Stimulated activated CD8-positive, alpha-beta memory T cell treated with anti-CD3 and anti-CD28 coated beads, Interleukin-12 subunit alpha, Interleukin-12 subunit beta, amount 100 ng/mL, for 24 hours (primary cell): ENCODE data around the gene SOBP.

Experiments
- DNase-seq: peaks from one replicate; pipeline ENCODE4 v3.0.0-alpha.2; 2020; ENCODE audit errors: extremely low read depth

Gene SOBP

GRCh38 chr6:107638493-107638892, 148.6 kb downstream of the SOBP start:
- no peak for DNase-seq

DNA sequence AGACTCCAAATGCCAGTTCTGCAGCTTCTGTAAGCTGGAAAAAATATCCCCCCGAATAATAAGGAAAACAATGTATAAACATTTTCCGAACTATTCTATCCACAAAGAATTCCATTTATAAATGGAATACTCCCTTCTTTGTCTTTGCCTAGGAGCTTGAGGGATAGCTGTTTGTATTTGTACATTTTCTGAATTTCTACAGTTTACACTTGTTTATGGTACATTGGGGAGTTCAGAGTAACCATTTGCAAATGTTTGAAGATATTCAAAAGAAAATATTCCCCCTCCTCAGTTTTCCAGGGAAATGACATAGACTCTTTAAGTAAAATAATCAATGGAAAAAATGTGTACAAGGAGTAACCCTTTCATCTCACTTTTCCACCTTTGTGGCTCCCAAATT, 149.6 kb downstream of the SOBP start:
- no peak for DNase-seq

DNA sequence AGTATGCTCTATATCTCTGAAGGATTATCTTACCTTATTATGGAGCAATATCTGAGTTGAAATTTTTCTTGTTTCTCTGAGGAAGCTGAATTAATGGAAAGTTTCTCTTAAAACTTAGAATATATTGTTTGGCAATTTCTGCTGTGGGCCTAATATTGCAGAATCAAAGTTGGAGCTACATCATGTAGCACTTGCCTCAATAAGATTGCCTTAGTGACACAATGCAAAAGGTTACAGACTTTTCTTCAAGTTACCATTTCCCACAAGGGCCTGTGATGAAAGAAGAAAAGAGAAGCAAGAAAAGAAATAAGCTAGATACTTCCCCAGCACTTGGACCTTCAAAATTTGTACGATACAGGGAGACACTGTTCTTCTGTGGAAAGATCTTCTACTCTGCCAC, 151.2 kb downstream of the SOBP start:
- DNase-seq, result no peak

- DNase-seq, result no peak
These were observed 151.6 kb downstream of the SOBP start for GRCh38 chr6:107641500-107641941.

DNA sequence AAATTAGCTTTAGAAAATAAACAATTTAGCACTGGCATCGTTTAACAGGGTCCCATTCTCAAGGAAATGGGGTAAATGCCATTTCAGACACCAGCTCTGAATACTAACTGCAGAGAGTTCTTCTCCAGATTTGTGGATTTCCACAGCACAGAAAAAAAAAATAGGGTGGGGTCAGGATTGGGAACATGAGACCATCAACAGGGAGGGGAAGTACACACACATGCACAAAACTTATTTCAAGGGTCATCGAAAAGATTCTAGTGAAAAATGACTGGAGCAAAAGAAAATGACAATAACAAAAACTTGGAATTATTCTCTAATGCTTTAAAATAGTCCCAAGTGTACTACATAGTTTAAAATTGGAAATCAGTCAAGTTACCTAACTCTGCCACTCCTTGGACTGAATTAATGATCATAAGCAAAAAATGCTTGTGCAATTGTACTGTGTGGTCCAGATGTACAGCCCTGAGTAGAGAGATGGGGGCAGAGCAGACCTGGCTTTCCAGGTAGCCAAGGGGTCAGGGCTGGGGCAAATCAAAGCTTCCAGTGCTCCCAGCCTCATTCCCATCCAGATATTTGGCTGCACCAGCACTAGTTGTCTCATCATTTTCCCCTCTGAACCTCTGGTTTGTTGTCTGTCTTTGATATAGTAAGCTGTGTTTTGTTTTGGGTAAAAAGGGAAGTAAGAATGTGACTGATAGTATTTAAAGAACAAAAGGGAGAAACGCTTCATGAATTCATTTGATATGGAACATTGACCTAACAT, 152.4 kb downstream of the SOBP start:
- DNase-seq, result no peak

DNA sequence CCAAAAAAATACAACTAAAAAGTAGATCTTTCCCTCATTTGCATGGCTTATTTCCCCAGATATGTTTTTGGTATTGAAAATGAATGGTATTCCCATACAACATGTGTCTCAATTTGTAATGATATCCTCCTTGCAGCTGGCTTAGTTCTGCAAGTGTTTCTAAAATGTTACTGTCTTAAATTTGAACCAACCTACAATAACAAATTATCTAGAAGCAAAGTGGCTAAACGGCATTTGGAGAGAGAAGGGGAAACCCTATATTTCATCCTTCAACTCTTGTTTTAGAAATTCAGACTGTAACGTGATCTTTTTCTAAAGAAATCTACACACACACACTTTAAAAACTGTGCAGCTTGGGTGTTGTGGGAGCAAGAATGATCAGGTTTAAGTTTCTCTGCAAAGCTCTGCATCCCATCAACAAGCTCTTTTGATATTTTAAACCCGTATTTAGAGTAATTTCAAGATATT, 153.0 kb downstream of the SOBP start:
- no peak for DNase-seq

DNA sequence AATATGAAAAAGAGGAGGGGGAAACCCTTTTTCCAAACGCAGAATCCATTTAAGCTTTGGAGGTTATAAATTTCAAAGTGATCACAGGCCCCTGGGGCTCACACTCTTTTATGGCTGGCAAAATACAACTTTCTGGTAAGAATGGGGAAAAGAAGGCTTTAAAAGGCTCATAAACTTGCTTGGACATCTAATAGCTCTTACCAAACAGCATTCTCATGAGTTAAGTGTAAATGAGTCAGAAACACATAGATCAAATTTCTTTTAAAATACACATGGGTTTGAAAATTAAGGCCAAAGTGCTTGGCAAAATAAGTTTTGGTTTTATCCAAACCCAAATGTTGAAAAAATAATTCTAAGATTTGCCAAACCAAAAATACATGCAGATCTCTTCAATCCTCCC, 154.6 kb downstream of the SOBP start:
- no peak for DNase-seq

- no peak for DNase-seq
These were observed 155.8 kb downstream of the SOBP start for GRCh38 chr6:107645740-107646139.

- no peak for DNase-seq
These were observed 156.3 kb downstream of the SOBP start for GRCh38 chr6:107646176-107646575.

- no peak for DNase-seq
These were observed 157.0 kb downstream of the SOBP start for GRCh38 chr6:107646776-107647438.

DNA sequence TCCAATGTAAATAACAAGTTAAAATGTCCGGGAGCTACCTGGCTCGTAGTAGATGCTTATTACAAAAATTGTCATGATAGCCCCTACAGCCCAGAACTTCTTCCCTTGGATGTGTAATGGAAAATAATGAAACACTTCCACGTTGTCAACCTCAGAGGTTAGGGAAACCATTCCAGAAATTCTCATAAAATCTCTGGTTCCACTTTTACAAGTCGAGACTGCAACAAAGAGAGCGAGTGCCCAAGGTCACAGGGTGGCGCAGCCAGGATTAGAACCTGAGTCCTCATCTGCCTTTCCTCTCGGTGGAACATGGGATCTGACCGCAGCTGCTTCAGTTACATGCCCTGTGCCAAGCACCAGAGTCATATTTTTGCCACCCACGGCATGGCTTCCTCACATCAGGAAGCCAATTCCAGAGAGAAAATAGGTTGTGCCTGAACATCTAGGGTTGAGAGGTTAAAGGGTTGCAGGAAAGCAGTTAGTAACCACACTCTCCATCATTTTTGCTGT, 157.6 kb downstream of the SOBP start:
- no peak for DNase-seq

GRCh38 chr6:107648983-107649382, 159.1 kb downstream of the SOBP start:
- DNase-seq, result no peak

DNA sequence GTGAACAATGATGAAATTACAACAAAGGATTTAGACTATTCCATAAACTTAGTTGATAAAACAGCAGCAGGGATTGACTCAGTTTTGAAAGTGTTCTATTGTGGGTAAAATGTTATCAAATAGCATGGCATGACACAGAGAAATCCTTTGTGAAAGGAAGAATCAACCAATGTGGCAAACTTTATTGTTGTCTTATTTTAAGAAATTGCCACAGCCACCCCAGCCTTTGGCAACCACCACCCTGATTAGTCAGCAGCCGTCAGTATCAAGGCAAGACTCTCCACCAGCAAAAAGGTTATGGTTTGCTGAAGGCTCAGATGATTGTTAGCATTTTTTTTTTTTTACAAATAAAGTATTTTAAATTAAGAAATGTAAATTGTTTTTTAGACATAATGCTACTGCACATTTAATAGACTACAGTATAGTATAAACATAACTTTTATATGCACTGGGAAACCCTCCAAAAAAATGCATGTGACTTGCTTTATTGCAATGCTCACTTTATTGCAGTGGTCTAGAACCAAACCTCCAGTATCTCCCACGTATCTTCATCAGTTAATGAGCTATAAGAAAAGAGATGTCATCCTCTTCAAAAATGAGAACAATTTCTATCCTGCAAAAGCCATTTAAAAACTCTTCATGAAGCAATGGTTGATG, 162.7 kb downstream of the SOBP start:
- DNase-seq, result no peak

DNA sequence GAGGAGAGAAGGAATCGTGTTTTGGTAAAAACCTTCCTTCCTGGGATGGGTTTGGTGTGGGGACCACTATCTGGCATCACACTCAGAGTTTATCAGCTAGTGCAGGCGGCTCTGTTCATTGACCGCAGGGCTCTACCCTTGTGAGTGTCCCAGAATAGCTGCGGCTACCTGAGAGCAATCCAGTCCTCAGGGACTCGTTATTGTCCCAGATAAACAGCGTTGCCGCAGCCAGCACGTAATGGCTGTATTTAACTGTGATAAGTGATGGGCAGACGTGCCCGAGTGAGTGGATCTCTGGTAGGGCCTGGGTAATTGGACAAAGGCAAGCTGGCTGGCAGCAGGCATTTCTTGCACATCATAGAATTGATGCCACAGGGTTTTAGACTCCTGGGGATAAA, 163.3 kb downstream of the SOBP start:
- no peak for DNase-seq

GRCh38 chr6:107653861-107654394, 164.0 kb downstream of the SOBP start:
- no peak for DNase-seq

DNA sequence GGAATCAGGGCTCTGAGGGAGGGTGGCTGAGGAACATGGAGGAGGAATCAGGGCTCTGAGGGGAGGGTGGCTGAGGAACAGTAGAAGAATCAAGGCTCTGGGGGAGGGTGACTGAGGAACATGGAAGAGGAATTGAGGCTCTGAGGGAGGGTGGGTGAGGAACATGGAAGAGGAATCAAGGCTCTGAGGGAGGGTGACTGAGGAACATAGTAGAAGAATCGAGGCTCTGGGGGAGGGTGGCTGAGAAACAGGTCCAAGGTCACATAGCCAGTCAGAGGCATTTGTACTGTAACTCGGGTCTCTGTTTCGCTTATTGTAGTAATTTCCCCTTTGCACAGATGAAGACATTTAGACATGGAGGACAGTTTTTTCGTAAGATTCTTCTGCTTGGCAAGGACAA, 164.8 kb downstream of the SOBP start:
- no peak for DNase-seq

DNA sequence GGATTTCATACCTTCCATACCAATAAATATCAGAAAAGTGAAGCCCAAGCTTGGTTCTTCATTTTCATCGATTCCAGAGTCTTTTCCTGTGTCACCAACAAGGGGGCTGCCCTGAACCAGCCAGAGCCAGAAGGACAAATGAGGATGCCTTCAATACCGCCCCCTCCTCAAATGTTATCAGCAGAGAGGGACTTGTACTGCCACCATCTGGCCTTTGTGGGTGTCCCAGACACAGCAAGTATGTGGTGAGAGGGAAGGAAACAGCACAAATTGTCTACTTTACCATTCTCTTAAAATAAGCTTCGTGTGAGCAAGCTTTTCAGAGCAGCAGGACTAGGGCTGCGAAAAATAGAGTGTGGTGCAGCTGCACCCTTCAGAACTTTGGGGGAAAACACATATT, 165.3 kb downstream of the SOBP start:
- no peak for DNase-seq

DNA sequence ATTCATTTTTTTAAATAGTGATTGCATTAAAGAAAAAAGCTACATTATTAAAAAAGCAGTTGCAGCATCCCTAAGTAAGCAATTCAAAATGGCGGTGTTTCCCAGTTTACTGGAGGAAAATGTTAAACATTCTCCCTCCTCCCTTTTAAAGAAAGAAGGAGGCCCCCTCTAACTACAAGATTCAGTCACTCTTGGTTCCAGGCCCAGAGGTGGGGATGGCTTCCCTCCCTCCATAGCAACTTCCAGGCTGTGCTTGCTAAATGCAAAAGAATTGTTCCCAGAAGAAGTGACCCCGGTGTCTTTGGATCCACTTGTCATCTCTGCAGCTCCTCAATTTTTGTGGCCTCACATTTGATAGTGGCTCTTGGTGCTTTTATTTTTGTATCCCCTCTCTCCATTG, 165.9 kb downstream of the SOBP start:
- no peak for DNase-seq

GRCh38 chr6:107656401-107656800, 166.5 kb downstream of the SOBP start:
- no peak for DNase-seq

GRCh38 chr6:107656883-107657282, 167.0 kb downstream of the SOBP start:
- DNase-seq, result no peak

GRCh38 chr6:107657373-107657754, 167.4 kb downstream of the SOBP start:
- no peak for DNase-seq

GRCh38 chr6:107657755-107658461, 168.0 kb downstream of the SOBP start:
- peak; percentile 14 for DNase-seq
